Nephron progenitor cell (in vitro differentiated cells): ENCODE data around the gene PVALEF.

Experiments
- DNase-seq: peaks from one replicate; pipeline ENCODE4 v3.0.0; 2021
- H3K27ac Mint-ChIP-seq: 2 replicates; pipeline ENCODE4 v1.8.0; 2021; ENCODE audit warnings: mild to moderate bottlenecking, moderate library complexity, mixed read lengths
- H3K27me3 Mint-ChIP-seq: 2 replicates; pipeline ENCODE4 v1.8.0; 2021; ENCODE audit warnings: mild to moderate bottlenecking, low read depth, mixed read lengths; ENCODE audit not compliant: poor library complexity
- H3K36me3 Mint-ChIP-seq: 2 replicates; pipeline ENCODE4 v1.8.0; 2021; ENCODE audit warnings: low read depth, mixed read lengths
- H3K4me1 Mint-ChIP-seq: 2 replicates; pipeline ENCODE4 v1.8.0; 2021; ENCODE audit warnings: mixed read lengths
- H3K4me3 Mint-ChIP-seq: 2 replicates; pipeline ENCODE4 v1.8.0; 2021; ENCODE audit warnings: mild to moderate bottlenecking, moderate library complexity, mixed read lengths
- H3K9me3 Mint-ChIP-seq: 2 replicates; pipeline ENCODE4 v1.8.0; 2021; ENCODE audit warnings: mild to moderate bottlenecking, moderate library complexity, mixed read lengths
- CTCF ChIP-seq: fragments of 200-600 bp; sonication (generic); IDR thresholded peaks from 2 replicates; pipeline ENCODE4 v1.5.0; 2021; ENCODE audit warnings: antibody characterized with exemption

PVALEF gene

GRCh38 chr17:81195941-81196495 is 30.7 kb downstream of the PVALEF start:
- no peaks in the 10 kb centered on the region for H3K9me3 Mint-ChIP-seq
- no peak overlapping the region for H3K27ac Mint-ChIP-seq
- no peak overlapping the region for H3K4me3 Mint-ChIP-seq
- H3K4me1 Mint-ChIP-seq, result no peaks in the 10 kb centered on the region
- H3K27me3 Mint-ChIP-seq, result no peaks in the 10 kb centered on the region
- no peak for DNase-seq
- no peak for TF ChIP-seq CTCF
- H3K36me3 Mint-ChIP-seq, result no peaks in the 10 kb centered on the region

- Mint-ChIP-seq H3K36me3 (peaks cover 4% of the 10 kb centered on the region), H3K27me3 (no peaks in the 10 kb centered on the region), H3K4me1 (no peaks in the 10 kb centered on the region), H3K4me3 (no peak overlapping the region), H3K27ac (no peak overlapping the region), H3K9me3 (no peaks in the 10 kb centered on the region)
- DNase-seq, result no peak
- no peak for TF ChIP-seq CTCF
Observed at GRCh38 chr17:81196505-81197408, 31.4 kb downstream of the PVALEF start.

GRCh38 chr17:81197409-81197795 is 32.1 kb downstream of the PVALEF start:
- TF ChIP-seq CTCF, result no peak
- H3K27me3 Mint-ChIP-seq, result no peaks in the 10 kb centered on the region
- no peak for DNase-seq
- no peak overlapping the region for H3K4me3 Mint-ChIP-seq
- no peaks in the 10 kb centered on the region for H3K9me3 Mint-ChIP-seq
- no peak overlapping the region for H3K27ac Mint-ChIP-seq
- H3K4me1 Mint-ChIP-seq, result no peaks in the 10 kb centered on the region
- H3K36me3 Mint-ChIP-seq, result peaks cover 8% of the 10 kb centered on the region

- no peak overlapping the region for H3K4me3 Mint-ChIP-seq
- DNase-seq, result no peak
- no peaks in the 10 kb centered on the region for H3K9me3 Mint-ChIP-seq
- H3K27ac Mint-ChIP-seq, result no peak overlapping the region
- no peaks in the 10 kb centered on the region for H3K4me1 Mint-ChIP-seq
- TF ChIP-seq CTCF, result no peak
- no peaks in the 10 kb centered on the region for H3K27me3 Mint-ChIP-seq
- H3K36me3 Mint-ChIP-seq, result peaks cover 11% of the 10 kb centered on the region
Observed at GRCh38 chr17:81197831-81198490, 32.7 kb downstream of the PVALEF start.

GRCh38 chr17:81198826-81199481 is 33.6 kb downstream of the PVALEF start:
- Mint-ChIP-seq H3K27me3 (no peaks in the 10 kb centered on the region), H3K4me1 (no peaks in the 10 kb centered on the region), H3K27ac (no peak overlapping the region), H3K4me3 (no peak overlapping the region), H3K36me3 (peaks cover 11% of the 10 kb centered on the region), H3K9me3 (no peaks in the 10 kb centered on the region)
- no peak for TF ChIP-seq CTCF
- DNase-seq, result no peak
